ENCODE data around the gene ELOVL6. TPM values are rescaled to one million over a fixed set of nuclear protein-coding genes. Genes with fewer than 3 reads are reported as not detected.
"Not testable (repeated sequence)": the region's sequence is repeated elsewhere in the genome, so short reads cannot be mapped to it uniquely, and the experiment has no call there.

The ELOVL6 gene
- total RNA-seq, 1 donor from 2014 or later: 7.3 TPM

DNA sequence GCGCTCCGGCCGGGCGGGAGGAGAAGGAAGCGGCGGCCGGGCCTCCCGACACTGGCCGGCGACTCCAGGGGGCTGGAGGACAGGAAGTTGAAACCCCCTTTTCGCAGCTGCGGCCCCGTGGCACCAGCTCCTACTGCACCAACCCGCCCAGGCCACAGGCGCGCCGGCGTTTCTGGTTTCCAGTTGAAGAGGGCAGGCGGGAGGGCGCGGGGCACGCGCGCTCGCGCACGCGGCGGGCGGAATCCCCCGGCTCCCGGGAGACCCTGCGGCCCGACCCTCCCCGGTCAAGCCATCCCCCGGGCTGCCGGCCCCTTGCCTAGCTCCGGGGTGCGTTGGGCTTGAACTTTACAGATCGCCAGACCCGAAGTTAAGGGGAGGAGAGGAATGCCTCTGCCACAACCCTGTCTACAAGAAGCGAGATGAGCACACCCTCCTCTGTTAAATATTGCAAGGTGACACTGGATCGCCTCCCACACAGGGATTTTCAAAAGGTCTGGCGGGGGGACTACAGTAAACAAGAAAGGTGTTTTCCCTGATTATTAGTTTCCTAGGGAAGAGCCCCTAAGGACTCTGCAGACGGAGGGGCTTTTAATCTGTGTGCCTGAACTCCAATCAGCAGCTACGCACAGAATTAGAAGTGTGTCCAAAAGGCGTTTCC lies 1.4 kb downstream of the ELOVL6 start:
- Mint-ChIP-seq H3K4me1 (ENCODE audit: unreplicated experiment) (peaks cover 26% of the 10 kb centered on the region), H3K9me3 (ENCODE audit: unreplicated experiment) (no peaks in the 10 kb centered on the region), H3K27ac (ENCODE audit: unreplicated experiment) (peak overlapping the region; percentile 90), H3K27me3 (ENCODE audit: unreplicated experiment) (no peaks in the 10 kb centered on the region), H3K36me3 (ENCODE audit: unreplicated experiment) (no peaks in the 10 kb centered on the region), H3K4me3 (ENCODE audit: unreplicated experiment) (peak overlapping the region; percentile 99)
- peak; percentile 85 for DNase-seq (ENCODE audit: extremely low spot score, unreplicated experiment)
- TF ChIP-seq, protein P1, sequence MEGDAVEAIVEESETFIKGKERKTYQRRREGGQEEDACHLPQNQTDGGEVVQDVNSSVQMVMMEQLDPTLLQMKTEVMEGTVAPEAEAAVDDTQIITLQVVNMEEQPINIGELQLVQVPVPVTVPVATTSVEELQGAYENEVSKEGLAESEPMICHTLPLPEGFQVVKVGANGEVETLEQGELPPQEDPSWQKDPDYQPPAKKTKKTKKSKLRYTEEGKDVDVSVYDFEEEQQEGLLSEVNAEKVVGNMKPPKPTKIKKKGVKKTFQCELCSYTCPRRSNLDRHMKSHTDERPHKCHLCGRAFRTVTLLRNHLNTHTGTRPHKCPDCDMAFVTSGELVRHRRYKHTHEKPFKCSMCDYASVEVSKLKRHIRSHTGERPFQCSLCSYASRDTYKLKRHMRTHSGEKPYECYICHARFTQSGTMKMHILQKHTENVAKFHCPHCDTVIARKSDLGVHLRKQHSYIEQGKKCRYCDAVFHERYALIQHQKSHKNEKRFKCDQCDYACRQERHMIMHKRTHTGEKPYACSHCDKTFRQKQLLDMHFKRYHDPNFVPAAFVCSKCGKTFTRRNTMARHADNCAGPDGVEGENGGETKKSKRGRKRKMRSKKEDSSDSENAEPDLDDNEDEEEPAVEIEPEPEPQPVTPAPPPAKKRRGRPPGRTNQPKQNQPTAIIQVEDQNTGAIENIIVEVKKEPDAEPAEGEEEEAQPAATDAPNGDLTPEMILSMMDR (IDR thresholded peaks at IDR 0.05): no peak

DNA sequence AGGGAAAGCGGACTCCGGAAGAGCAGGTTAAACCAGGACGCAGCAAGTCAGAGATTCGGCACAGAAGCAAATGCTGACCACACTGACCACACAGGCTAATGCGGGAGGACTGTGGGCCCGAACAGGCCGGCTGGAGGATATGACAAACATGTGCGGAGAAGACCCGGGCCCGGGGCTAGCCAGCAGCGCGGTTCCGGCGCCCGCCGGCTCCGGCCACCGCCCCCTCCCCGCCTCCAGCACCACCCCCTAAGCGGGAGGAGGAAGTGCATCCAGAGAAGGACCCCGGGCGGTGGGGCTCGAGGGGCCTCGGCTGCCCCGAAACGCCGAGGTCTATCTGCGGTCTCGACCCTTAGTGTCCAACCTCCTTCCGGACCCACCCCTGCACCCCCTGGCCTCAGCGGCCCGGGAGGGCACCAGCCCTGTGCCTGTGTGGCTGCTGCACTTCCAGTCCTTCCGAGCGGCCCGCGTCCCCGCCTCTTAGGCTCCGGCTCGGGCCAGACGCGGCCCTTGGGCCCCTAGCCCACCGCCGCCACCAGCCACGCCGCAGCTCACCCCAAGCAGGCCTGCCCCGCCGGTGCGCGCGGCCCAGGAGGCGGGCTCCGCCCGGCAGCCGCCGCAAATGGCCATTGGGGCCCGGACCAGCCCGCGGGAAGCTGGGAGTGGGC lies 2.1 kb downstream of the ELOVL6 start:
- peak overlapping the region; percentile 96 for H3K27ac Mint-ChIP-seq (ENCODE audit: unreplicated experiment)
- no peaks in the 10 kb centered on the region for H3K36me3 Mint-ChIP-seq (ENCODE audit: unreplicated experiment)
- TF ChIP-seq, protein P1 (IDR thresholded peaks at IDR 0.05): peak; percentile 8
- H3K9me3 Mint-ChIP-seq (ENCODE audit: unreplicated experiment): no peaks in the 10 kb centered on the region
- DNase-seq (ENCODE audit: extremely low spot score, unreplicated experiment): peak; percentile 86
- no peaks in the 10 kb centered on the region for H3K27me3 Mint-ChIP-seq (ENCODE audit: unreplicated experiment)
- H3K4me1 Mint-ChIP-seq (ENCODE audit: unreplicated experiment): peaks cover 26% of the 10 kb centered on the region
- H3K4me3 Mint-ChIP-seq (ENCODE audit: unreplicated experiment): peak overlapping the region; percentile 87

DNA sequence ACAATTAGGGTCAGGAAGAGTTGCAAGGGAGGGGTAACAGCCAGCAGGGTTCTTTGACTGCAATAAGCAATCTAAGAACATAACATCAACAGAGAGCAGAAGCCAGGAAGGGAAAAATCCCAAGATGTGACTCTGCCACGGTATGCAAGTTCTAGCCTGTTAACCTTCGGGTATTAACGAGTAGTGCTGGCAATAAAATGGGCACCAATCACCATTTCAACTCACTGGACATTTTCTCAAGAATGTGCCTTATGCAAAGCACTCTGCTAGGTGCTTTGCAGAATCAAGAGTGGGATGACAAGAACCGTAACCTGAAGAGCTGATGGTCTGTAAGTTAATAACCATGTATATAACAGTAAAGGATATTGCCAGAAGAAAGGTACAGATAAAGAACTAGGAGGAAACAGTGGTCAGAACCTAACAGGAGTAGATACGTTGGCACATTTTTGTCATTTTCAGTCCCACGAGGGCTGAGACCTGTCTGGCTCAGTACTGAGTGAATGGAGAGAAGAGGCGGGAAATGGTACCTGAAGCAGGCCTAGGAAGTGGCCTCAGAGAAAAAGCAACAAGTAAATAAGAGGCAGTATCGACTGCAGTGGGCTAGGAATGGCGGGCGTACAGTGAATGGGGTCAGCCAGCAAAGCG lies 2.7 kb downstream of the ELOVL6 start:
- H3K4me1 Mint-ChIP-seq (ENCODE audit: unreplicated experiment): peaks cover 26% of the 10 kb centered on the region
- DNase-seq (ENCODE audit: extremely low spot score, unreplicated experiment): no peak
- no peaks in the 10 kb centered on the region for H3K9me3 Mint-ChIP-seq (ENCODE audit: unreplicated experiment)
- no peaks in the 10 kb centered on the region for H3K27me3 Mint-ChIP-seq (ENCODE audit: unreplicated experiment)
- peak overlapping the region; percentile 96 for H3K27ac Mint-ChIP-seq (ENCODE audit: unreplicated experiment)
- H3K4me3 Mint-ChIP-seq (ENCODE audit: unreplicated experiment): peak overlapping the region; percentile 87
- H3K36me3 Mint-ChIP-seq (ENCODE audit: unreplicated experiment): no peaks in the 10 kb centered on the region
- TF ChIP-seq, protein P1 (IDR thresholded peaks at IDR 0.05): no peak

DNA sequence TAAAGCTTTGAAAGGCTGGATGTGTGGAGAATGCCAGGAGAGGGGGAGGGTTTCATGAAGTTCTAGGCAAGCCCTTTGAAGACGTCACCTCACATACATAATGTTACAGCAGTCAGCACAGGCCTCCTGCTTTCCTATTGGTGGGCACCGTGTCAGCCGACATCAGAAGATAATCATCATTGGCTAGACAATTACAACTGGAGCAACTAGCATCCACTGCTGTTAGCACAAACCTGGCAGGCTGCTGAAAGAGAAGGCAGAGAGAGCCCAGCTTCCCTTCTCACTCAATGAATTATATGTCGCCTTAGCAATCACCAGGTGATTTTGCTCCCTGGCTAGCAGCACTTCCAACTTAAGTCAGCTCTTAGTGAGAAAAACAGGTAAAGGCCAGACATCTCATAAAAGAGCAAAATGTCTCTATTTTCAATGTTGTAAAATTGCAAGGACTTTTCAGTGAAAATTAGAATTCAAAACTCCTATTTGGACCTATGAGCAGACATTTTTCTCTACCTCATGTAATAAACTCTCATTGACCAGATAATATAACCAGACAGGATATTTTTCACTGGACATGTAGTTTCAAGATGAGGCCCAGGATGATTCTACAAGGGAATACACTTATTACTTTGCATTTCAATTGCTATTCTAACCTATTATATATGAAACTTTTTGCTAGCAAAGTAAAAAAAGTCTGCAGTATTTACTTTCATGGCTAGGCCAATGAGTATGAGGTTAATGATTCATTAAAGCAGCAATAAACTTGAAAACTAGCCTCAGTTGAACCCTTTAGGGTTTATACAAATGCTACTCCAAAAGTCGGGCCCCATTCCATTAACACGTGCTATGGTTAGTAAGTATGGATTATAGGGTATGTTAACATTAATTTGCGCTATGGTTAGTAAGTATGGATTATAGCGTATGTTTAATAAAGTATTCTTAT lies 4.3 kb downstream of the ELOVL6 start:
- Mint-ChIP-seq H3K36me3 (ENCODE audit: unreplicated experiment) (no peaks in the 10 kb centered on the region), H3K4me1 (ENCODE audit: unreplicated experiment) (peaks cover 24% of the 10 kb centered on the region), H3K9me3 (ENCODE audit: unreplicated experiment) (no peaks in the 10 kb centered on the region), H3K4me3 (ENCODE audit: unreplicated experiment) (no peak overlapping the region), H3K27me3 (ENCODE audit: unreplicated experiment) (no peaks in the 10 kb centered on the region), H3K27ac (ENCODE audit: unreplicated experiment) (peak overlapping the region; percentile 79)
- TF ChIP-seq, protein P1 (IDR thresholded peaks at IDR 0.05): no peak
- DNase-seq (ENCODE audit: extremely low spot score, unreplicated experiment): peak; percentile 90

DNA sequence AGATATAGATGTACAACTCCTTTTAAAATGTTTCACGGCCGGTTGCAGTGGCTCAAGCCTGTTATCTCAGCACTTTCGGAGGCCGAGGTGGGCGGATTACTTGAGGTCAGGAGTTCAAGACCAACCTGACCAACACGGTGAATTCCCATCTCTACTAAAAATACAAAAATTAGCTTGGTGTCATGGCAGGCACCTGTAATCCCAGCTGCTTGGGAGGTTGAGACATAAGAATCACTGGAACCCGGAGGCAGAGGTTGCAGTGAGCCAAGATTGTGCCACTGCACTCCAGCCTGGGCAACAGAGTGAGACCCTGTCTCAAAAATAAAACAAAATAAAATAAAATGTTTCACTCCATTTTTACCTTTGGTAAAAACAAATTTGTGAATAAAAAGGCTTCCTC lies 5.1 kb downstream of the ELOVL6 start:
- not testable (repeated sequence) for H3K9me3 Mint-ChIP-seq (ENCODE audit: unreplicated experiment); H3K36me3 Mint-ChIP-seq (ENCODE audit: unreplicated experiment); DNase-seq (ENCODE audit: extremely low spot score, unreplicated experiment); H3K4me3 Mint-ChIP-seq (ENCODE audit: unreplicated experiment); H3K27me3 Mint-ChIP-seq (ENCODE audit: unreplicated experiment)
- peak overlapping the region; percentile 79 for H3K27ac Mint-ChIP-seq (ENCODE audit: unreplicated experiment)
- H3K4me1 Mint-ChIP-seq (ENCODE audit: unreplicated experiment): peaks cover 22% of the 10 kb centered on the region
